HG02763 (cell line): Measurements from ENCODE around the gene ZSCAN10.
"Not testable (repeated sequence)": the region's sequence is repeated elsewhere in the genome, so short reads cannot be mapped to it uniquely, and the experiment has no call there.

ENCODE experiments used
- ATAC-seq: cut with Tn5 transposase; IDR thresholded peaks from one replicate; pipeline ENCODE4 v1.9.1; 2021; ENCODE audit warnings: mild to moderate bottlenecking, moderate library complexity; ENCODE audit not compliant: unreplicated experiment

The ZSCAN10 gene

DNA sequence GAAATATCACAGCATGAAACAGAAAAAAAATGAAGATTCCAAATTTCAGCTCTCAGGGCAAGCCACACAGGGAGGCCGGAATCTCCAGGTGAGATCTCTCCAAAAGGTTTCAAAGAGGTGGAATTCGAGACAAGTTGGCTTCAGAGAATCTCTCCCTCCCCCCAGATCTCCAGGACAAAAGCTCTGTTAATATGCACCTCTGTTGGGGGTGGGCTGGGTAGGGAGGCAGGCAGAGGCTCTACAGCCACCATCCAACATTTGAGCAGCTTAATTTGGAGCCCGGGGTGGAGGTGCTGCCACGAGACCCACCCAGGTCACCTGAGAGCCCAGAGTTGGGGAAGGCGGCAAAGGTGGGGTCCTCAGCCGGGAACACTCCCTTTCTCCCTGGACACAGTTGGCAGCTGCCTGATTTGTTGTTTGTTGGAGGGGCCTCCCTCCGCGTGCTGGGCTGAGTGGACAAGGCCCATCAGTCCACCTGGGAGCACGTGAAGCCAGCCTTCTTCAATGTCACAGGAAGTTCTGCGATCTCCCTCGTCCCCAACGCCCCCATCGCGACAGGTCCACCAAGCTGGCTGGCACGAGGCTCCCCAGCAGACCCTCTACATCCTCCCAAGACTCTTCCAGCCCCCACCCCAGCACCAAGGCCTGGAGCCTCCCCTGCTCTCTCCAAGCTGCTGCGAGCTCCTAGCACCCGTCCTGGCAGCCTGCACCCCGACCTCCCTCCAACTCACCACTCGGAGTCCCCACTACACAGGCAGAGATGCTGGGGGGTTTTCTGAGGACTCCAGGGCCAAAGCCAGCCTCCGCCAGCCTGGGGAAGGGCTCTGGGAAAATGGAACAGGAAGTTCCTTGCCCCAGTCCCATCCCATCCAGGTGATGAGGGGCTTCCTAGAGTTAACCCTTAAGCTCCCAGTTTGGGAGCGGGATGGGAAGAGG is at the start of gene ZSCAN10:
ZSCAN10 (minus strand) TSS at position 836 of the 936 bp plus-strand sequence. CDS start 6,357 bp downstream, outside the sequence.
- no peak for ATAC-seq

DNA sequence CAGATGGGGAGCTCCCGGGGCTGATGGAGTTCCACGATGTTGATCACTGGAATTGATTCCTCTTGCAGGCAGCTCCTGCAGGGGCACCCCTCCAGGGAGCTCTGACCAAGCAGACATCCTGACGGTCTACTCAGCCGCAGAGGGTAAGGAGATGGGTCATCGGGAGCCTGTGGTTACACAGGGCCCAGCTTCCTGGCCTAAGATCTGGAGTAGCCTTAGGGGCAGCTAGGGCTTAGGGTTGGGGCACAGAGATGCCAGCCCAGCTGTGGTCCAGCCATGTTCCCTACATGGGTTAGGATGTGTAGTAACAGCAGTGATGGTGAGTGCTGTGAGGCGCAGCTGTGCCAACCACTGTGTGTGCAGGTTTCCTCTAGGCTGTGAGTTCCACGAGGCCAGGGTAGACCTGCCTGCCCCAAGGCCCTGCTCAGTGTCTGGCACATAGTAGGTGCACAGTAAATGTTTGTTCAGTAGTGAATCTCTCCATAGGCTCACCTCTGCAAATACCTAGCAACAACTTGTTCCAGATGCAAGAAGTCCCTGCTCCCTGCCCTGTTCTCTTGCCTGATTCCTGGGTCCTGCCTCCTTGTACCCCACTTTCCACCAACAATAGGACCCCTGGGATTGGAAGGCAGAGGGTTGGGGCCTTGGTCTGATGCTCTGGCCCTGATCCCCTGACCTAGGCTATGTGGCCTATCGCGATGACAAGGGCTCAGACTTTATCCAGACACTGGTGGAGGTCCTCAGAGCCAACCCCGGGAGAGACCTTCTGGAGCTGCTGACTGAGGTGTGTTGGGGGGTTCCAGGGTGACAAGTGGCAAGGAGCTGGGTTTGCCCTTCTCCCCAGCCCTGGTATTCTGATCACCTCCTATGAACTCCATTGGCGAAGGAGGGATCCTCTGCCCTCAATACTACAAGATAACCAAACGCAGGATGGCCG is 49.4 kb upstream of the ZSCAN10 start:
- ATAC-seq = no peak

DNA sequence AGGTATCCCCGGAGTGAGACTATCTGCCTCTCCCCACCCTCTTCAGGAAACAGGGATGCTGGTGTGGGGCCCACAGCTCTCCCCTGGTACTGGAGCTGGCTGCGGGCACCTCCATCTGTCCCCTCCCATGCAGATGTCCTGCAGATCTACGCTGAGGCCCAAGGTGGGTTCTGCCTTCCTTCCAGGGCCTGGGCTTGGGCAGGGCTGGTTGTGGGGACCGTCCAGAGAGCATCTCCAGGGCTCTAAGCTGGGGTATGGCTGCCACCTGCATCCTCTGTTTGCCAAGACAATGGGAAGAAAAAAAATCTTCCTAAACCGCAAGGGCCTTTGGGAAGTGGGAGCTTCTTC is 48.6 kb upstream of the ZSCAN10 start:
- no peak for ATAC-seq

DNA sequence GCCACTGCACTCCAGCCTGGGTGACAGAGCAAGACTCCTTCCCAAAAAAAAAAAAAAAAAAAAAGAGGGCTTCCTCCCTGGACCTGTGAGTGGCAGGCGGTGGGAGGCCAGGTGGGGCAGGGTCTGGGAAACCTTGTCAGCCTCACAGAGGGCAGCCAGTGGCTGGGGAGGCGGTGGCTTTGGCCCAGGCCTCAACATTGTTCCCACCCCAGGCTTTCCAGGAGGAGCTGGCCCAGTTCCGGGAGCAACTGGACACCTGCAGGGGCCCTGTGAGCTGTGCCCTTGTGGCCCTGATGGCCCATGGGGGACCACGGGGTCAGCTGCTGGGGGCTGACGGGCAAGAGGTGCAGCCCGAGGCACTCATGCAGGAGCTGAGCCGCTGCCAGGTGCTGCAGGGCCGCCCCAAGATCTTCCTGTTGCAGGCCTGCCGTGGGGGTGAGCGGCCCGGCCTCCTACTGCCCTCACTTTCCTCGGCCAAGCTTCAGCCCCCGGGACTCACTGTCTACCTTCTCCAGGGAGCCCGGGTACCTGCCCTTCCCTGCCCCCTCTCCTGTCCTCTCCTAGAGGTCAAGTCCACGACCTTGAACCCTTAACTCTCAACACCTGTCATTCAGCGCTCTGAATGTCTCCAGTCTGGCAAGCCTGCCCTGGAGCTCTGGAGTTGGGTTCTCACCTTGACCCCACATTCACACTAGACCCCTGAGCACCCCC is 48.1 kb upstream of the ZSCAN10 start:
- no peak for ATAC-seq

DNA sequence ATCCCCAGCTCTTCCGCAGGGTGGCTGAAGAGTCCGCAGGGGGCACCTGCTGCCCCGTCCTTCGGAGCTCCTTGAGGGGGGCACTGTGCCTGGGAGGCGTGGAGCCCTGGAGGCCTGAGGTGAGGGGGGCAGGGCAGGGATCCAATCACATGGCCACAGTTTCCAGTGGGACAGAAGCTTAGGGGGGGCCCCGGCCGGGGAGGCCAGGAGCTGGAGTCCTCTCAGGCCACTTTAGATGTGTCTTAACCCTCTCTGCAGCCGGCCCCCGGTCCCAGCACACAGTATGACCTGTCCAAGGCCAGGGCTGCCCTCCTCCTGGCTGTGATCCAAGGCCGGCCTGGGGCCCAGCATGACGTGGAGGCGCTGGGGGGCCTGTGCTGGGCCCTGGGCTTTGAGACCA is 46.6 kb upstream of the ZSCAN10 start:
- ATAC-seq = no peak

DNA sequence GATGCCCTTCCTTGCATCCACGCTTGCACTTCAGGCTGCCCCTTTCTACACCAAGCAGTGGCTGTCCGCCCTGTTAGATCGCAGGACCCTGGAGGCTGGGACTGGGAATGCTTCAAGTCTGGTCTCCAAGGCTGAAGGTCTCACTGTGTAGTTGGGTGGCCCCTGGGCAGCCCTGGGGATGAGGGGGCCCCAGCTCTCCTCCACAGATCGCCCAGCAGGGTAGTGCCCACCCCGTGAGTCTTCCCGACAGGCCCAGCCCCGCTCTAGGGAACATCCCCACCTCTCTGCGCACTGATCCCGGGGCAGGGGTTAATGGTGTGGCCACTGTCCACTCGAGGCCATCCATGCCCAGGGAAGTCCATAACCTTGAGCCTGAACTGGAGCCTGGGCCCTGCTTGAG is 46.1 kb upstream of the ZSCAN10 start:
- no peak for ATAC-seq

DNA sequence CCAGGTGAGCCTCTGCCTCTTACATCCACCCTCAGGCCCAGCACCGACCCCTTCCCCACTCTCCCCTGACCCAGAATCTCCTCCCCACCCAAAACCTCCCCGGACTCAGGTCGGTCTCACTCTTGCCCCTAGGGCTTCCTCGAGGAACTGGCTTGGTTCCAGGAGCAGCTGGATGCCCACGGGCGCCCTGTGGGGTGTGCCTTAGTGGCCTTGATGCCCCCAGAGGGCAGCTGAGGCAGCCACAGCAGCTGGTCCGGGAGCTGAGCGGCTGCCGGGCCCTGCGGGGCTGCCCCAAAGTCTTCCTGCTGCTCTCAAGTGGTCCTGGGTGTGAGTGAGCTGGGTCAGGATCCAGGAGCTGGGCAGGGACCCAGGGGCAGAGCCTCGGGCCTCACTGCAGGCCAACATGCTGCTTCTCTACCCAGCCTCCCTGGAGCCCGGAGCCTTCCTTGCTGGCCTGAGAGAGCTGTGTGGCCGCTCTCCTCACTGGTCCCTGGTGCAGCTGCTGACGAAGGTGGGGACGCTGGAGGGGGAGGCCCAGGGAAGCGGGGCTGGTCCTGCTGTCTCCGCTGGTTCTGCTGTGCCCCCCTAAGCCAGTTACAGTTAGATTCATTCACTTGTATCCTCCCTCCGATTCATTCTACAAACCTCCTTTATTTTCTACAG is 45.4 kb upstream of the ZSCAN10 start:
- no peak for ATAC-seq

DNA sequence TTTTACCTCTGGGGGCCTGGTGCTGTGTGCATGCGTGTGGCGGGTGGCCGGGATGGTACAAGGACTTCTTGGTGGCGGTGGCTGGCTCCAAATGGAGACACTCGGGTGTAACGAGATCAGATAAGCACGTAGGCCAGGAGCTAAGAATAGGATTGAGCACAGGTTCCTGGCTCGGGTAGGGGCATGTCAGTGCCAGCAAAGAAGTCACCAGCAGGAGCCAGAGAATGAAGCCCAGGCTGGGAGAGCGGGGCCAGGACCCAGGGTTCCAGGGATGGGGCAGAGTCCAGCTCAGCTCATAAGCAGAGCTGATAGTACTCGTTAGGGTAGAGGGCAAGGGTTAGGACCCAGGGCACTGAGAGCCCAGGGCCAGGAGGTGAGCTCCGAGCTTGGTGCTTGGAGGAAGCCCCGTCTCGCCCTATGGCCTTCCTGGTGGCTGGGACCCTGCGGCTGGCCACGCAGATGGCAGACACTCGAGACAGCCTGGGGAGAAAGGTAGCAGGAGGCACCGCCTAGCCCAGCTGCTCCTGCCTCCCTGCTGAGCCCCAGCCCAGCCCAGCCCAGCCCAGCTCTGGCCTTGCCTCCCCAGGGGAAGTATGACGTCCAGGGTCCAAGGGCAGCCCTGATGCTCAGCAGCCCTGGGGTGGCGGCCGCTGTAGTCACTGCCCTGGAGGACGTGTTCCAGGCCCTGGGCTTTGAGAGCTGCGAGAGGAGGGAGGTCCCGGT is 44.7 kb upstream of the ZSCAN10 start:
- ATAC-seq = no peak

DNA sequence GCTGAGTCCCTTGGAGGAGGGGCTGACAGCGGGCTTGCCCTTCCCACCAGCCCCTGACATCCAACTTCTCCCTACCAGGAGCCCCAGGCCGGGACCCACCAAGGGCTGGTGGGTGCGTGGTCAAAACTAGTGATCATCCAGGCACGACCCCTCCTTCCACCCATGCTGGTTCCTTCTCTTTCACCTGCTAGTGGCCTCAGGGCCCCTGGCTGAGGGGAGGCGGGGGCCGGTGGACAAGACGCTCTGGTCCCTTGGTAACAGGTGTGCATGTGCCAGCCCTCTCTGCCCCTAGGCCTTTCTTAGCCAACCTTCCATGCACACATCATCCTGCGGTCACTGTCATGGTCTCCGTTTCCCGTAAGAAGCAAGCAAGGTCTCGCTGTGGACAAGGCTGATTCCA is 44.1 kb upstream of the ZSCAN10 start:
- no peak for ATAC-seq

DNA sequence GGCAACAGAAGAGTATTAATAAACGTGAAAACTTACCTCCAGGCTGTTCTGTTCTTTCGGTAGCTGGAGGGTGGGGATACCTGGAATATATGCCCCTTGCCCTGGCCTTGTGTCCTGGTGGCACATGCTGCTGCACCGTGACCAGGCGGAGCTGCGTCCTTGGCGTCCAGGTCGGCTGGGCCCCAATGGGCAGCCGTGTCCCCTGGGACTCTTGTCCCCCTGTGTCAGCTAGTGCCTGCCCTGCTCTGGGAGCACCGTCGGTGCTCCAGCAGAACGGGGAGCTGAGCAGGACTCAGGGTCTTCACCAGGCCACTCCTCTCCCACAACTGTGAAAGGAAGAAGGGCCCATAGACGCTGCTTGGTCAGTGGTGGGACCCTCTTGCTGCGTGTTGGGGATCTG is 43.7 kb upstream of the ZSCAN10 start:
- no peak for ATAC-seq

DNA sequence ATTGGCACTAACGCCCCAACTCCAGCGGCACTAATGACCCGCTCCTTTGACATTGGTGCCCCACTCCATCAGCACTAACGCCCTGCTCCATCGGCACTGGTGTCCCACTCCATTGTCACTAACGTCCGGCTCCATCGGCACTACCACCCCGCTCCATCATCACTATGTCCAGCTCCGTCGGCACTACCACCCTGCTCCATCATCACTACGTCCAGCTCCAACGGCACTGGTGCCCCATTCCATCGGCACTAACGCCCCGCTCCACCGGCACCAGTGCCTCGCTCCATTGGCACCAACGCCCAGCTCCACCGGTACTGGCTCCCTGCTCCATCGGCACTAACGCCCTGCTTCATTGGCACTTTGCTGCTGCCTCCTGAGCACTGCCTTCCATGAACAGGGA is 43.2 kb upstream of the ZSCAN10 start:
- ATAC-seq = no peak

DNA sequence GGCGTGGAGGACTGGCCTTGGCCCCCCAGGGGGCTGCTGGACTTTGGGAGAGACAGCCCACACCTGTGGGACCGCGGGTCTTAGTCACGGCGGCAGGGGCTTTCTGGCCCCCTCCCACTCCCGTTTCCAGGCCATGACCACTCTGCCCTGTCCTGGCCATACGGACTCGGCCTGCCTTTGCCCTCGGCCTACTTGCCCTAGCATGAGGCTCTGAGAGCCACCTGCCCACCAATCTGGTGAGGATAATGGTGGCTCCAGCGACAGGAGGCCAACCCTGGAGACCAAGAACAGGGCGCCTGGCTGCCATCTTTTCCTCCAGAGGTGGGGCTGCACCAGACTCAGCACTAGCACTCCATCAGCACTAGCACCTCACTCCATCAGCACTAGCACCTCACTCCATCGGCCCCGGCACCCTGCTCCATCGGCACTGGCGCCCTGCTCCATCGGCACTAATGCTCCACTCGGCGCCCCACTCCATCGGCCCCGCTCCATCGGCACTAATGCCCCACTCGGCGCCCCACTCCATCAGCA is 42.8 kb upstream of the ZSCAN10 start:
- ATAC-seq = no peak

DNA sequence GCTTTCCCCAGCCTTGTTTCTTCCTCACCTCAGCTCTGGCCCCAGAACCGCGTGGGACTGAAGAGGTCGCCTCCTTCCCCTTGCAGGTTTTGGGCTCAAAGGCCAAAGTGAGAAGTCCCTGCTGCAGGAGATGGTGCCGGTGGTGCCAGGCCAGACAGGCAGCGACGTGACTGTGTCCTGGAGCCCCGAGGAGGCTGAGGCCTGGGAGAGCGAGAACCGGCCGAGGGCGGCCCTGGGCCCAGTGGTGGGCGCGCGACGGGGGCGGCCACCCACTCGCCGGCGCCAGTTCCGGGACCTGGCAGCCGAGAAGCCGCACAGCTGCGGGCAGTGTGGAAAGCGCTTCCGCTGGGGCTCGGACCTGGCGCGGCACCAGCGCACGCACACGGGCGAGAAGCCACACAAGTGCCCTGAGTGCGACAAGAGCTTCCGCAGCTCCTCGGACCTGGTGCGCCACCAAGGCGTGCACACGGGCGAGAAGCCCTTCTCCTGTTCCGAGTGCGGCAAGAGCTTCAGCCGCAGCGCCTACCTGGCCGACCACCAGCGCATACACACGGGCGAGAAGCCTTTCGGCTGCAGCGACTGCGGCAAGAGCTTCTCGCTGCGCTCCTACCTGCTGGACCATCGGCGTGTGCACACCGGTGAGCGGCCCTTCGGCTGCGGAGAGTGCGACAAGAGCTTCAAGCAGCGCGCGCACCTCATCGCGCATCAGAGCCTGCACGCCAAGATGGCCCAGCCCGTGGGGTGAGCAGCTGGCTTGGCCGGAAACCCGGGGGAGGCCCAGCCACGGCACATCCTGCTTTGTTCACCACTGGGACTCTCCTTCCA is 41.7 kb upstream of the ZSCAN10 start:
- ATAC-seq = no peak

DNA sequence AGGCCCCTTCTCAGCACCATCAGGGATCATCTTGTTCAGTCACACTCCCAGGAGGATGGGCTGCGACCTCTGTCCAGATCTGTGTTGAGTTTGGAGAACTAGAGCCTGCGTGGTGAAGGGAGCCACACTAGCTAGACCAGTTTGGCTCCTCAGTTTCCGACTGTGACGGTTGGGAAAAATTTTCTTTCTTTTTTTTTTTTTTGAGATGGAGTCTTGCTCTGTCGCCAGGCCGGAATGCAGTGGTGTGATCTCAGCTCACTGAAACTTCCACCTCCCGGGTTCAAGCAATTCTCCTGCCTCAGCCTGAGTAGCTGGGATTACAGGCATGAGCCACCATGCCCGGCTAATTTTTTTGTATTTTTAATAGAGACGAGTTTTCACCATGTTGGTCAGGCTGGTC is 40.5 kb upstream of the ZSCAN10 start:
- ATAC-seq = not testable (repeated sequence)

DNA sequence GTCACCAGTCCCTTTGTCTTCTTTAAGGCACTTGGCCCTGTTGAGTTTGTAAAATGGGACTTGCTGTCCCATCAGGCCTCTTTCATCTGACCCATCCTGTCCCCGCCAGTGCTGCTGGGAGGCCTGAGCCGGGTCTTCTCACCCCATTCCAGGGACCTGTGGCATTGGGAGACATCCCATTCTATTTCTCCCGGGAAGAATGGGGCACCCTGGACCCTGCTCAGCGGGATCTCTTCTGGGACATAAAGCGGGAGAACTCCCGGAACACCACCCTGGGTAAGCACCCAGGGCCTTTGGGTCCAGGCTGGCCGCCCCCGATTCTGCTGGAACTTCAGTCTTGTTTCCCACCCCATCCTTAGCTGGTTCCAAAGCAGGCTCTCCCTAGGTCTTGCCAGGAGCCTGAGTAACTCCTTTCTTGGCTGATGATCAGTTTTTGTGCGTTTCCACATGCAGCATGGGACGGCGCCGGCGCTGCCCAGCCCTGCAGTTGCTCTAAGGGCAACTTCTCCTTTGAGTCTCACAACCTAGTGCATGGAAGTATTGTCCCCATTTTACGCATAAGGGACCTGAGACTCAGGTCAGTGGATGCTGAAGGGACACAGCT is 39.8 kb upstream of the ZSCAN10 start:
- no peak for ATAC-seq

DNA sequence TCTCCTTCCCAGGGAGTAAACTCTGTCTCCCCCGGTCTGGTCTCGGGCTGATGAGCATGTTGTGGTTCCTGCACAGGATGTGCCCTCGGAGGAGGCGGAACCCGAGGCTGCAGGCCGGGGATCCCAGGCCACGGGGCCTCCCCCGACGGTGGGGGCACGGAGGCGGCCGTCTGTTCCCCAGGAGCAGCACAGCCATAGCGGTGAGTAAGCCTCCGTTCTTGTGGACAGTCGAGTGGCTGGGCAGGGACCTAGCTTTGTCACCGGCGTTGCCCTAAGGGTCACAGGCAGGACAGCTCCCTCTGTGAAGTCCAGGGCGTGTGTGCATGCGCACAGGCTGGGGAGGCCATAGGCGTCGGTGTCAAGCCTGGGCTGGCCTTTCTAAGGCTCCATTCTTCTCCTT is 39.2 kb upstream of the ZSCAN10 start:
- no peak for ATAC-seq

DNA sequence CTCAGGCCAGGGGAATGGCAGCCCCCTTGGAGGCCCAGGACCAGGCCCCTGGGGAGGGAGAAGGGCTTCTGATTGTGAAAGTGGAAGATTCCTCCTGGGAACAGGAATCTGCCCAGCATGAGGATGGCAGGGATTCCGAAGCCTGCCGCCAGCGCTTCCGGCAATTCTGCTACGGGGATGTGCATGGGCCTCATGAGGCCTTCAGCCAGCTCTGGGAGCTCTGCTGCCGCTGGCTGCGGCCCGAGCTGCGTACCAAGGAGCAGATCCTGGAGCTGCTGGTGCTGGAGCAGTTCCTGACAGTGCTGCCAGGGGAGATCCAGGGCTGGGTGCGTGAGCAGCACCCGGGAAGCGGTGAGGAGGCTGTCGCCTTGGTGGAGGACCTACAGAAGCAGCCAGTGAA is 38.2 kb upstream of the ZSCAN10 start:
- ATAC-seq = no peak

DNA sequence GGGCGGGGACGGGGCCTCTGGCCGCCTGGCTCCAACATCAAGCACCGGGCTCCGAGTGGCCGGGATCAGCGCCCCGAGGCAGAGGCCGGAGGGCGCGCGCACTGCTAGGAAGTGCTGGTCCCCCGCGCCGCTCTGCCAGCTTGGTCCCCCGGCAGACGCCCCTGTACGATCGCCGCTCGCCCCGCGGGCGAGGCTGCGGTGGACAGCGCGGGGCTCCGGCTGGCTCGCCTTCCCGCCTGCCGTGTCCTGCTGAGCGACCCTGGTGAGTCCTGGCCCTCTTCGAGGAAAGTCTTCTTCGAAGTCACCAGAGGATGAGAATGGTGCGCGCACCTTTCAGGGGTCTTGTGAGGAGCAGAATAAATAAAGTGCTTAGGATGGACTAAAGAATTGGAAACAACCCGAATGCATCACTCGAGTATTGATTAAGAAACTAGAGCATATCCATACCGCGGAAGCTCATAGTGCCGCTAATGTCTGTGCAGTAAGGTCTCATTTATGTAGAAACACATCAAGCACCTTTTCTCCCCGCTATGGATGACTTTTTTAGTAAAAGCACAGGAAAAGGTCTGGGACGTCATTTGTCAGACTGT is 36.1 kb upstream of the ZSCAN10 start:
- ATAC-seq = no peak
